AML-193 (cell line): Measurements from ENCODE around the gene PRR13.

Experiments
- DNase-seq, 2 experiments: peaks; one replicate each; lab custom pipeline; 2025; lab: John Stamatoyannopoulos, UW

The PRR13 gene

GRCh38 chr12:53493610-53494391 lies 52.3 kb downstream of the PRR13 start:
- DNase-seq: no peak
